Neural progenitor cell (in vitro differentiated cells): ENCODE measurements around the gene FAM53B.

Experiments used
- EZH2 ChIP-seq: fragments of 200-600 bp; sonication (generic); IDR thresholded peaks from 2 replicates; pipeline ENCODE4 v1.6.1; 2017; ENCODE audit warnings: antibody characterized with exemption, mild to moderate bottlenecking, moderate library complexity
- TF ChIP-seq, protein P1 (sequence below): fragments of 200-600 bp; sonication (generic); IDR thresholded peaks from 2 replicates; pipeline ENCODE4 v1.5.1; 2017; ENCODE audit warnings: antibody characterized with exemption, mild to moderate bottlenecking

DNA sequence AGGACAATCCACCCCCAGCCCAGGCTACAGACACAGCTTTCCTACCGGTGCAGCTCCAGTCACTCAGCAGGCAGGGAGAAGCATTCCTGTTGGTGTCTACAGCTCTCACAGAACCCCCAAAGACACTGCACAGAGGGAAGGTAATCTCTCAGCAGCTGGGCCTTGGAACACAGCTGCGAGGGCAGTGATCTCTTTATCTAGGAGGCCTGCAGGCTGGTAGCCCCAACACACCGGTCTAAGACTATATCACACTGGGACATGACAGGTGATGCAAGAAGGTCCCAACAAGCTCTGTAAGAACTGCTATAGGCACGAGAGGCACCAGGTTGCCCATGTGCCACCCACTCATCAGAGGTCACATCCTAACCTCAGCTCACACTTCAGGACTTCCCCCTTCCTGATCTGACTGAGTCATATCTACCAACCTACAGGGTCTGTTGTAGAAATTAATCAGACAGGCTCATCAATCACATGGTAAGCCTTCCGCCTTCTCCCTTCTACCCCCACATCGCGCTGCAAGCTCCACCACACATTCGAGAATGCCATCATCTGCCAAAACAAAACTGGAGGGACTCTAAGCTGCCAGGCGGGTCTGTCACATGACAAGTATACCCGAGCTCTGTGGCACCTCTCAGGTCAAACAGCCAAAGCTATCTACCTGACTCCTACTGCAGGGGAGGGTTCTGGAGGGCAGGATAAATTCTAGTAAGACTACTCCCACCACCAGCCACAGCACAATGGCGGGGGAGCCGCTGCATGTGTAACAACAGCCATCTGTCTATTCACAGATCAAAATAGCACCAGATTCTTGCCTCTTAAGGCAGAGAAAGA is 26.1 kb downstream of the FAM53B start:
- TF ChIP-seq, protein P1, sequence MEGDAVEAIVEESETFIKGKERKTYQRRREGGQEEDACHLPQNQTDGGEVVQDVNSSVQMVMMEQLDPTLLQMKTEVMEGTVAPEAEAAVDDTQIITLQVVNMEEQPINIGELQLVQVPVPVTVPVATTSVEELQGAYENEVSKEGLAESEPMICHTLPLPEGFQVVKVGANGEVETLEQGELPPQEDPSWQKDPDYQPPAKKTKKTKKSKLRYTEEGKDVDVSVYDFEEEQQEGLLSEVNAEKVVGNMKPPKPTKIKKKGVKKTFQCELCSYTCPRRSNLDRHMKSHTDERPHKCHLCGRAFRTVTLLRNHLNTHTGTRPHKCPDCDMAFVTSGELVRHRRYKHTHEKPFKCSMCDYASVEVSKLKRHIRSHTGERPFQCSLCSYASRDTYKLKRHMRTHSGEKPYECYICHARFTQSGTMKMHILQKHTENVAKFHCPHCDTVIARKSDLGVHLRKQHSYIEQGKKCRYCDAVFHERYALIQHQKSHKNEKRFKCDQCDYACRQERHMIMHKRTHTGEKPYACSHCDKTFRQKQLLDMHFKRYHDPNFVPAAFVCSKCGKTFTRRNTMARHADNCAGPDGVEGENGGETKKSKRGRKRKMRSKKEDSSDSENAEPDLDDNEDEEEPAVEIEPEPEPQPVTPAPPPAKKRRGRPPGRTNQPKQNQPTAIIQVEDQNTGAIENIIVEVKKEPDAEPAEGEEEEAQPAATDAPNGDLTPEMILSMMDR: no peak
- TF ChIP-seq EZH2: no peak
